Dendritic cell treated with granulocyte-macrophage colony-stimulating factor and Interleukin-4, amounts not matched to agents 40 ng/mL and 50 ng/mL, for 4 days (primary cell): ENCODE results near the gene KRT78.

Source experiments
- H3K27ac Mint-ChIP-seq: one replicate; pipeline ENCODE4 v1.8.0; 2022; ENCODE audit warnings: mild to moderate bottlenecking, mixed read lengths
- H3K27me3 Mint-ChIP-seq: one replicate; pipeline ENCODE4 v1.8.0; 2022; ENCODE audit warnings: mild to moderate bottlenecking, mixed read lengths
- H3K36me3 Mint-ChIP-seq: one replicate; pipeline ENCODE4 v1.8.0; 2022; ENCODE audit warnings: low read depth, mixed read lengths
- H3K4me1 Mint-ChIP-seq: one replicate; pipeline ENCODE4 v1.8.0; 2022; ENCODE audit warnings: low read depth, mixed read lengths
- H3K4me3 Mint-ChIP-seq: one replicate; pipeline ENCODE4 v1.8.0; 2022; ENCODE audit warnings: mild to moderate bottlenecking, moderate library complexity, mixed read lengths
- H3K9me3 Mint-ChIP-seq: one replicate; pipeline ENCODE4 v1.8.0; 2022; ENCODE audit warnings: mixed read lengths
- intact Hi-C: fragments of 100-400 bp; cut with micrococcal nuclease; formaldehyde crosslinking; loops from one replicate; pipeline ENCODE4 v1.15.0; 2022

KRT78 gene

DNA sequence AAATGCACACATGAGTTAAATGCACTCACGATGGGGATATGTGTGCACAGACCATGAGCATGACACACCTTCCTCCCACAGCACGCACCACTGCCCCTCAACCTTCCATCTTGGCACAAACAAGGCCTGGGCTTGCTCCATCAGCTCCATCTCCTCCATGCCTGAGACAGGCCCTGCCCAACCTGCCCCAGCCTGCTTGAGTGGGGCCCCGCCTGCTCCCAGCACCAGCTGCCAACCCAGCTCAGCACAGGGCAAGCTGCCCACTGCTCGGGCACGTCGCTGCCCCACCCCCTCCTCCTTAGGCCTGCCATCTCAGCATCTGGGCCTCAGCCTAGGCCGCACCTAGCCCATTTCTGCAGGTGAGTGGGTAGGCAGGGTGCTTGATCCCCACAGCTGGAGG is 27.6 kb upstream of the KRT78 start:
- Mint-ChIP-seq H3K27me3 (peaks cover 19% of the 10 kb centered on the region), H3K9me3 (no peaks in the 10 kb centered on the region), H3K27ac (no peak overlapping the region), H3K36me3 (no peaks in the 10 kb centered on the region), H3K4me1 (peaks cover 57% of the 10 kb centered on the region), H3K4me3 (no peak overlapping the region)
- intact Hi-C loops: no loop called here

DNA sequence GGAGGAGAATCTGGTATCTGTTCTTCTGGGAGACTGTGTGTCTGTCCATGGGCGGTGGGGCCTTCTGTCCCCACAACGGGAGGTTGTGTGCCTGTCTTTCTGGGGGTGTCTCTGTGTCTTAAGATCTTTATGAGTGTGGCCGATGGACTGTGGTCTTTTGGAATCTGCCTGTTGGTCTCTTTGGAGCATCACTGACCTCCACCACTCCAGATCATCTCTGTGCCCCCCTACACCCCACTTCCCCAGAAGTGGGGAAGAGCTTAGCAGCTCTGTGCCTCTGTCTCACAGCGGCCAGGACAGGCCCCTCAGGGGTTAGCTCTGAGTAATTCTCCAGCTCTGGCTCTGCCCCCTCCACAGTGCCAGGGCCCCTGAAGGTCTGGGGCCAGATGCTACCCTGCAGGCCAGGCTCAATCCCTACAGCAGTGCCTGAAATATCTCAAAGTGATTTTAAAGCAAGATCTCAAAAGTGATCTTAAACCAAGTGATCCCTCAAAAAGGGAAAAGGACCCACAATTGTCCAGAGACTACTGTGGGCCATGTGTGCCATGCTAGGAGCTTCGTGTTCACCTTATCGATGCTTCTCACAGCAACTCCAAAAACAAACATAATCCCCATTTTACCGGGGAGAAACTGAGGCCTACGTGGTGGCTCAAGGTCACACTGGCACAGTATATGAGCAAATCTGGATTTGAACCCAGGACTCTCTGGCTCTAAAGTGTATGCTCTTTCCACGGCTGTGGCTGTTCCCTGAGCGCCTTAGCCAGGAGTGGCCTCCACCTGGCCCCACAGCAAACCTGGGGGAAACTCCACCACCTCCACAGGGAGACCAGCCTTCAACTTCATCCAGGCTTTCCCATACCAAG is 26.0 kb upstream of the KRT78 start:
- Mint-ChIP-seq H3K4me3 (peak overlapping the region; percentile 78), H3K36me3 (no peaks in the 10 kb centered on the region), H3K27ac (peak overlapping the region; percentile 90), H3K27me3 (peaks cover 8% of the 10 kb centered on the region), H3K4me1 (peaks cover 67% of the 10 kb centered on the region), H3K9me3 (no peaks in the 10 kb centered on the region)
- intact Hi-C loops: no loop called here

DNA sequence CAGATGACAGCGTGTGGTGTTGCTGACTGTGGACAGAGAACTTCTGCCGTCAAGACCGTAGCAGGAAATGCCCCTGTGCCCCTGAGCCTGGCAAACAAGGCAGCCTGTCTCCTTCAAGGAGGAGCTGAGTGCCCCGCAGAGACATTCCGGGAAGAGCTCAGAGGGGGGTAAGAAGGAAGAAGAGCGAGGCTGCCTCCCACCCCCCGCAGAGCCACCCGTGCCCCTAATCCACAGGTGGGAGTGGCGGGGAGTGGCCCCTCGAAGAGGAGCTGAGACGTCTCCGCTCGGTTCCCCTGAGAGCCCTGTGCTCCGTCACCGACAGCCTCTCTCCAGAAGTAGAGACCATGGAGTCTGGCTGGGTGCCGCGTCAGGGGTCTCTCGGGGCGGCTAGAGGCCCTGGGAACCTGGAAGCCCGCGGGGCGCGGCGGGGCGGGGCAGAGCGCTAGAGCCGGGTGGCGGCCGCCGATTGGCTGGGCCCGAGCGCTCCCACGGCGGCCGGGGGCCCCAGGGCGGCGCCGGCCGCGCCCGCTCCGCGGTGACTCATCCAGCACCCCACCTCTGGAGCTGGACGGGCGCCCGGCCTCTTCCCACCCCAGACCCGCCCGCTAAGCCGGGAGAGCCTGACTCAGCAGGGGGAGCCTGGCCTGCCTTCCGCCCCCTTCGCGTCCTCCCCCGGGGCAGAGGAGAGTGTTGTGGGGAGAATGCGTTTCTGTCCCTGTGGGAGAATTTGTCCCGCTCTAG is 25.2 kb upstream of the KRT78 start:
- H3K4me3 Mint-ChIP-seq: peak overlapping the region; percentile 78
- H3K27me3 Mint-ChIP-seq: peaks cover 6% of the 10 kb centered on the region
- intact Hi-C loops: no loop called here

DNA sequence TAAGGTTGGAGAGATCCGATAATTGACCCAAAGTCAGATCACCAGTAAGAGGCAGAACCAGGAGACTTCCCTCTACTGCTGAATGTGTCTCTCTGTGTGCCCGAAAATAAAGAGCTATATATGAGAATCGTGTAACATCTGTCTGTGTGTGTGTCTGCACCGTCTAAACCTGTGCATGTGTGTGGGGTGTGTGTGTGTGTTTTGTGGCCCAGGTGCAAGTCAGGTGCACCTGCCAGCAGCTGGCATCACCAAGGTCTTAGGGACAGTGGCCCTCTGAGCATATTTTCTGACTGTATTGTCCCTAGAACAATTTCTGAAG is 24.7 kb upstream of the KRT78 start:
- H3K27ac Mint-ChIP-seq: peak overlapping the region; percentile 90
- H3K4me3 Mint-ChIP-seq: peak overlapping the region; percentile 78

More for the DNA sequence above, 25.2 kb upstream of the KRT78 start:
- peak overlapping the region; percentile 90 for H3K27ac Mint-ChIP-seq
- H3K4me1 Mint-ChIP-seq: peaks cover 66% of the 10 kb centered on the region
- no peaks in the 10 kb centered on the region for H3K9me3 Mint-ChIP-seq
- no peaks in the 10 kb centered on the region for H3K36me3 Mint-ChIP-seq

DNA sequence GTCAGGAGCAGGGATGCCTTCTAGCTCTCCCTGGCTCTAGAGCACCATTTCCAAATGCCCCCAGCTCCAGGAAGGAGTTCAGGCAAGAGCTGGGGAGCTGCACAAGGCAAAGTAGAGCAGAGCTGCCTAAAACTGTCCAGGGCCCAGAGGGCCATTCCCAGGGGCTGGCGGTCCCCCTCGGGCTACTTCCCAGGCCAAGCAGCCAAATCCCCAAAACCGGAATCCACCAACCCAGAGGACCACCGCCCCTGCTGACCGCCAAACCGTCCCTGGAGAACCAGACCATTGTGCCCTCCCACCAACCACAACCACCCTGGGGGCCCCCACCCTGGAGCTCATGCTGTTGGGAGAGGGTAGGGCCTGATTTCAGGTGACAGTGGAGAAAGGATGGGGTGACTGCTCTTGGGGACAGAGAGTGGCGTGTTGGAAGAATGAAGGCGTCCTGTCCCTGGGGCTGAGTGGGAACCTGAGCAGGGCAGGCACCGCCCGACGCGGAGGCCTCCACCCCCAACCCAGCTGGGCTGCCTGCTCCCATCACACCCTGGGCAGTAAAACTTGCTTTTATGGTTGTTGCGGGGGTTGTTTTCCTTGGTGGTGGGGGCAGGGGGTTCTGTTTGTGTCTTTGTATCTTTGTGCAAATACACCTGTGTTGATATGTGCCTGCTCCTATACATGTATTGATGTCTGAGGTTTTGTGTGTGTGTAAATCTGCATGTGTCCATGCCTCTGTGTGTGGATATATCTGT is 24.0 kb upstream of the KRT78 start:
- Mint-ChIP-seq H3K27me3 (peaks cover 2% of the 10 kb centered on the region), H3K4me1 (peaks cover 70% of the 10 kb centered on the region), H3K27ac (peak overlapping the region; percentile 90), H3K9me3 (no peaks in the 10 kb centered on the region), H3K4me3 (no peak overlapping the region), H3K36me3 (no peaks in the 10 kb centered on the region)
- intact Hi-C loops: no loop called here

More for the DNA sequence above, 24.7 kb upstream of the KRT78 start:
- H3K4me1 Mint-ChIP-seq: peaks cover 66% of the 10 kb centered on the region
- no peaks in the 10 kb centered on the region for H3K9me3 Mint-ChIP-seq
- intact Hi-C loops: no loop called here
- H3K36me3 Mint-ChIP-seq: no peaks in the 10 kb centered on the region
- peaks cover 2% of the 10 kb centered on the region for H3K27me3 Mint-ChIP-seq

DNA sequence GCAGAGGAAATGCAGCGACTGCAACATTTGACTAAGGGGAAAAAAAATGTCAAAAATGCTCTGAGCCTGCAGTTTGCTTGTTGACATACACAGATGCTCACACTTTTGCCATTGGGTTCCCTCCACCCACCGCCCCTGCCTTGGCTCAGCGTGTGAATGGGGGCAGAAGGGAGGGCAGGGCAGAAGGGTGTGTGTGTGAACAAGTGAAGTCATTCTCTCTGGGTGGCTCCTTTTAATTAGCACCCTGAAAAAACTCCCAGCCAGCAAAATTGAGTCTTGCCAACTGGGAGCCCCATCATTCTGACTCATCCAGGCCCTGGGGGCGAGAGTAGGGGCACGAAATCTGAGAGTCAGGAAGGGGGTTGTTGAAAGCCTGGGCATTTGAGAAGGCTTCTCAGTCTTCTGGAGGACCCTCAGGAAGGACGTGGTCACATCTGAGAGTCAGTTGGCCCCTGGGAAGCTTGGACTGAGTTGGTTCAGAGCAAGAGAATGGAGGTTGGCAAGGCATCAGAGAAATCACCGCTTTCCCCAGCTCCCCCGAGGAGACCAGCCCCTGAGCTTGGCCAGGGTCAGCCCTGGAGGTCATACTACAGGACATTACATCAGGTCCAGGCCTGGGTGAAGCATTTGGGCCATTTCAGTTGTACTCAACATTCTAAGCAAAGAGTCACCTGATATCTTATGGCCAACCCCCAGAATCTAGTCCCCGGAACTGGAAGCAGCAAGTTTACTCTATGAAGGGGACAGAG is 22.7 kb upstream of the KRT78 start:
- peak overlapping the region; percentile 90 for H3K27ac Mint-ChIP-seq
- peaks cover 81% of the 10 kb centered on the region for H3K4me1 Mint-ChIP-seq
- no peaks in the 10 kb centered on the region for H3K36me3 Mint-ChIP-seq
- H3K9me3 Mint-ChIP-seq: no peaks in the 10 kb centered on the region
- H3K4me3 Mint-ChIP-seq: no peak overlapping the region
- intact Hi-C loops: loop anchor here (2.0 kb wide), 1 partner anchor 289 kb away; no protein-coding TSS in a partner anchor
- H3K27me3 Mint-ChIP-seq: peaks cover 2% of the 10 kb centered on the region

DNA sequence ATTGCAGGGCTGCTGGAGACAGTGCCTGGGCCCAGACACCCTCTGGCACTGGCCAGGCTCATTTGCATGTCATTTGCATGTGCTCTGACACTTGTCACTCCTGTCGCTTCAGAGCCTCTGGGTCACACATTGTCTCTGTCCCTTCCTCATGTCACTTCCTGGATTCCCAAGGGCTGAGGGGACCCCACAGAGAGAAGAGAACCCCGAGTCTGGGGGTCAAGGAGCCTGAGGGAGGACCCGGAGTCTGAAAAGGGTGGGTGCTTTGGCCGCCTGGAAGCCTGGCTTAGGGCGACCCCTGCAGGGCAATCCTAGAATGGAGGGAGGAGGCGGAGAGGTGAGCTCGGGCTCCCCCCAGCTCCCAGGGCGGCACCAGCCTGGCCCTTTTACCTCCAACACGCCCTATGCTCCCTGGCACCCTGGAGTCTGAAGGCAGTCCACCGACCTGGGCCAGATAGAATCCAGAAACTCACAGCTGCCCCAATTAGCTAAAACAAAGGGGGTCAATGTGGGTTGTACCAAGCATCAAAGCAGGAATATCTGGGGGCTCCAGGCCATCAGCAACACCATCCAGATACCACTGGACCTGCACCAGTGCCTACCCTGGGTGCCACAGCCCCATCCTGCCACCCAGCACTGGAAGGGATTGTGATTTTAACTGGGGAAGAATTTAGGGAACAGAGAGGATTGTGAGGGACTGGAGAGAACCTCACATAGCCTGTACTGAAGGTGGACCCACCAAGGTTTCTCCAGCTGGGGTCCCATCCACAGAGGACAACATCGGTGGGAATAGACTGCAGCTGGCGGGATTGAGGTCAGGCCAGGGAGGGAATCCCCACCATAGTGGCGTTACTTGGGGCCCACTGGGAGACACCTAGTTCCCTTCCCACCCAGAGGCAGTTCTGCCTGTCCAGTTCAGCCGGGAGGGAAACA is 21.8 kb upstream of the KRT78 start:
- Mint-ChIP-seq H3K27me3 (peaks cover 2% of the 10 kb centered on the region), H3K4me3 (no peak overlapping the region), H3K4me1 (peaks cover 83% of the 10 kb centered on the region), H3K36me3 (no peaks in the 10 kb centered on the region), H3K9me3 (no peaks in the 10 kb centered on the region), H3K27ac (peak overlapping the region; percentile 90)
- intact Hi-C loops: loop anchor here (2.0 kb wide), 1 partner anchor 288 kb away; no protein-coding TSS in a partner anchor

DNA sequence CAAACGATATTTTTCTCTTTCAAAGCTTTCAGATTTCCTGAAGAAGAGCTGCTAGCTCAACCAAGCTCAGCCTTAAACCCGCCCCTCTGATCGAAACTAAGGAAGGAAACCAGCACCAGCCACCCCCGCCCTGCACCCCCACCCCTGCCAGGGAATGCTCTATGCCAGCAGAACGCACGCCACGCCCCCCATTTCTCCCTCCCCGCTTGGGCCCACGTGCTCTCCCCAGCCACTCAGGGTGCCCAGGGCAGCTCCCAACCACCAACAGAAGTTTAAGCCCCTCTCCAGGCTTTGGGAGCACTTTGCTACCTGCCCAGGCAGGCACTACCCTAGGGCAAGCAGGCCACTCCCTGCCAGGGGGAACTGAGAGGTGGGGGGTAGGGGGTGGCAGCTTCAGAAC is 18.8 kb upstream of the KRT78 start:
- Mint-ChIP-seq H3K27ac (peak overlapping the region; percentile 87), H3K27me3 (no peaks in the 10 kb centered on the region), H3K4me1 (peaks cover 66% of the 10 kb centered on the region), H3K4me3 (peak overlapping the region; percentile 67), H3K9me3 (no peaks in the 10 kb centered on the region), H3K36me3 (no peaks in the 10 kb centered on the region)
- intact Hi-C loops: no loop called here

DNA sequence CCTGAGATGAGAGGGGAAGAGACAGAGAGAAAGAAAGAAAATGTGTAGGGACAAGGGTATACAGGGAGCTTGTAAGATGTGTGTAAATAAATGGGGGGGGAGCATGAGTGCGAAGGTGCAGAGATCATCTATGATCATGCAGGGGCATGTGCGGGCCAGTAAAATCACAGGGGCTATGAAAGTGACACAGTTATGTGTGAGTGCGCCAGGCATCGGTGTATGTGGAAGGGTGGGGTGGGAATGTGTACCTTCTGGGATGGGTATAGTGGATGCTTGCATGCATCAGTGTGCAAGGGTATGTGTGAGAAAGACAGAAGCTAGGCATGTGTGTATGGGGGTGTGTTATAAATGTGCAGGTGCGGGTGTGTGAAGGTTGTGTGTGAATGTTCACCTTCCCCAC is 18.4 kb upstream of the KRT78 start:
- H3K9me3 Mint-ChIP-seq: no peaks in the 10 kb centered on the region
- intact Hi-C loops: no loop called here
- H3K4me3 Mint-ChIP-seq: peak overlapping the region; percentile 39
- H3K27ac Mint-ChIP-seq: peak overlapping the region; percentile 87
- H3K27me3 Mint-ChIP-seq: peaks cover 2% of the 10 kb centered on the region
- peaks cover 61% of the 10 kb centered on the region for H3K4me1 Mint-ChIP-seq
- H3K36me3 Mint-ChIP-seq: no peaks in the 10 kb centered on the region

DNA sequence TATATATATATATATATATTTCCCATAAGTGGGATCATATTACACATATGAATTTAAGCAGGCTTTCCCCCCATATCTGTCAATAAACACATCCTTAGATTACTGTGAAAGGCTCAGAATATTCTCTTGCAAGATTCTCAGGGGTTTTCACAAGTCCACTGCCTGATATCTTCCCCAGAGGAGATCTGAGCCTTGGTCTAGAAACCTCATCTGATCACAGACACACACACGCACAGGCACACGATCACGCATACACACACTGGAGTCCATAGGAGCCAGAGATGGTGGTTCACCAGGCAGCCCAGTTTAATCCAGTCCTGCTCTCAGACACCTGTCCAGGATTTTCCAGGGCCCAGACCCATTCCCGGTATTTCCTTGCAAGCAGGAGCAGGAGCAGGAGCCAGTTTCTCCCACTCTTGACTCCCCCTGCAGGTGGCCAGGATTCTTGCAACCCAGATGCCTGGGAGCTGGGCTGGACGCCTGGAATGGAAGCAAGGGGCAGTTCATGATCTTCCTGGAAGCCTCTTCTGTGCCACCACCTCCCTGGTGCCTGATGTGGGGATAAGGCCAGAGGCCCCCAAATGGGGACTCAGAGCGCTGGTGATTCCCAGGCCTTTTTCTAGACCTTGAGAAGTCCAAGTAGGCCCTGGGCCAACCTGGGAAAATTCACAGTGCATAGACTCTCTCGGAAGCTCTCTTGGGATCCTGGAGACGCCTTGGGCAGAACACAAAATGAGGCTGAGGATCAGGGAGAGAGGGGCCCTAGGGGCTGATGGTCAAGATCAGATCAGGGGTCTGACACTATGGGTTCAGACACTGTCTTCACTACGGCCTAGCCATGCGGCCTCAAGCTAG is 16.5 kb upstream of the KRT78 start:
- peaks cover 3% of the 10 kb centered on the region for H3K27me3 Mint-ChIP-seq

DNA sequence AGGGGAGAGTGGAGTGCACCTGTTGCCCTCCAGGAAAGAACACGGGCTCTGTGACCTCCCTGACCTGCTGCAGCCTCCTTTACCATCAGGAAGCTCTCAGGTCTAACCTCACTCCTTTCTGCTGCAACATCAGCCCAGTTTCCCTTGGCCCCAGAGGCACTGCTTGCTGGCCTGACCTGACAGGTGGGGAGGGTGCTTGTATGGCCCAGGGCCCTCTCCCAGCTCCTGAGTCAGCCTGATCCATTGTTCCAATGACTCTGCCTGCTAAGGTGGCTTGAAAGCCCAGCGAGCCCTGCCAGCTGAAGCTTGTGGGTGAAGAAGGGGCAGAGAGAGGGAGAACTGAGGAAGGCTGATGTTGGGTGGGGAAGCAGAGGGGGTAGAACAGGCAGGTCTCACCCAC is 13.2 kb upstream of the KRT78 start:
- peaks cover 6% of the 10 kb centered on the region for H3K27me3 Mint-ChIP-seq
- H3K9me3 Mint-ChIP-seq: no peaks in the 10 kb centered on the region
- intact Hi-C loops: no loop called here
- H3K4me1 Mint-ChIP-seq: peaks cover 28% of the 10 kb centered on the region
- no peaks in the 10 kb centered on the region for H3K36me3 Mint-ChIP-seq
- H3K4me3 Mint-ChIP-seq: no peak overlapping the region
- H3K27ac Mint-ChIP-seq: peak overlapping the region; percentile 10

More for the DNA sequence above, 16.5 kb upstream of the KRT78 start:
- Mint-ChIP-seq H3K4me1 (peaks cover 51% of the 10 kb centered on the region), H3K9me3 (no peaks in the 10 kb centered on the region), H3K36me3 (no peaks in the 10 kb centered on the region), H3K4me3 (no peak overlapping the region), H3K27ac (peak overlapping the region; percentile 38)
- intact Hi-C loops: no loop called here

DNA sequence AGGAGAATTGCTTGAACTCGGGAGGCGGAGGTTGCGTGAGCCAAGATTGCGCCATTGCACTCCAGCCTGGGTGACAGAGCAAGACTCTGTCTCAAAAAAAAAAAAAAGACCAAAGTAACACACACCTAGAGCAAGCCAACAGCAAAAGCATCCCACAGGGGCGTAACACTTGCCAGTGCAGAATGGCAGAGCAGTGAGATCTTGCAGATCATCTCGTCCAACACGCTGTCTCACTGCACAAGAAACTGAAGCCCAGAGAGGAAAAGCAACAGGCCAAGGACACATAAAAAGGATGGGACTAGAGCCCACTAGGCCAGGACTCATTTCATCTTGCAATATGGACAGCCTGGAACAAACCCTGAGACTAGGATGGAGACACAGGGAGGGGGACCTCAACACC is 12.7 kb upstream of the KRT78 start:
- no peak overlapping the region for H3K27ac Mint-ChIP-seq
- H3K36me3 Mint-ChIP-seq: no peaks in the 10 kb centered on the region
- peaks cover 6% of the 10 kb centered on the region for H3K27me3 Mint-ChIP-seq
- H3K4me3 Mint-ChIP-seq: no peak overlapping the region
- no peaks in the 10 kb centered on the region for H3K9me3 Mint-ChIP-seq
- H3K4me1 Mint-ChIP-seq: peaks cover 25% of the 10 kb centered on the region
- intact Hi-C loops: no loop called here
